ENCODE measurements around the gene ELOB. TPM values are rescaled to one million over a fixed set of nuclear protein-coding genes. Genes with fewer than 3 reads are reported as not detected.

The ELOB gene
- total RNA-seq, 2 donors from 2014 or later = 209 to 336 TPM

DNA sequence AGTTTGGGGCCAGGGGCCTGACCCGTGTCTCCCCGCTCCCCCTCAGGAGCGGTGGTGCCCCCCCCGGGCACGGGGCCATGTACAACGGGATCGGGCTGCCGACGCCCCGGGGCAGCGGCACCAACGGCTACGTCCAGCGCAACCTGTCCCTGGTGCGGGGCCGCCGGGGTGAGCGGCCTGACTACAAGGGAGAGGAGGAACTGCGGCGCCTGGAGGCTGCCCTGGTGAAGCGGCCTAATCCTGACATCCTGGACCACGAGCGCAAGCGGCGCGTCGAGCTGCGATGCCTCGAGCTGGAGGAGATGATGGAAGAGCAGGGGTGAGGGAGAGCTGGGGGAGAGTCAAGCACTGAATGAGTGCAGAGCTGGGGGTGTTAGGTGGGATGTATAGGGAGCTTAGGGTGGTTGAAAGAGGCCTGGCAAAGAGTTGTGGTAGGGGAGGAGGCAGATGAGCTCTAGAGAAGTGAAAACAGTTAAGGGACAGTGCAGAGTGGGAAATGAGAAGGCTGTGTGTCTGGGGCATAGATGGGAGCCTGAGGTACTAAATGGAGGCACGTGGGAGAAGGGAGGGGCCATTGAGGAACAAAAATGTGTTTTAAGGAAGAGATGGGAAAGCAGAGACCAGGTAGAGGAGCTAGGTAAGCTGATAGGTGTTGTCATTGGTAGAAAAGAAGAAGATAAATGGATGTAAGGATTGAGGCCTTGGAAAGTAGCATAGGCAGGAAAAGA lies 20.6 kb downstream of the ELOB start:
- ATAC-seq (no peak), DNase-seq (no peak)
- intact Hi-C loops (cut with DNase I, micrococcal nuclease) = no loop called here

DNA sequence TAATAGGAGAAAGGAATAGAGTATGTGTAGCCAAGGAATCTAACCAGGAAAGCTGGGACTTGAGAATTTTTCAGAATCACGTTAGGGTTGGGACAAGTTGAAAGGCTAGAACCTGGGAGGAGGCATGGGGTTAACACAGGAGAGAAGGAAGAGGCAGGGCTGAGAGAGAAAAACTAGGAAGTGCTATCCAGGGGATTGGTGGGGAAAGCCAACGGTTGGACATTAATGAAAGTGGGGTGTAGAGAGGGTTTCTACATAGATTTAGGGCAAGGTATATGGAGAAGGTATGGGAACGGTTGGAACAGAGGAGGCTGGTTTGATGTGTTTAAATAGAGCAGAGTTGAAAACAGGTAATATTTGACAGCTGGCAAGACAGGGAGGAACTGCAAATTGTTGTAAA lies 21.9 kb downstream of the ELOB start:
- intact Hi-C loops (cut with DNase I, micrococcal nuclease) = no loop called here
- ATAC-seq = no peak

DNA sequence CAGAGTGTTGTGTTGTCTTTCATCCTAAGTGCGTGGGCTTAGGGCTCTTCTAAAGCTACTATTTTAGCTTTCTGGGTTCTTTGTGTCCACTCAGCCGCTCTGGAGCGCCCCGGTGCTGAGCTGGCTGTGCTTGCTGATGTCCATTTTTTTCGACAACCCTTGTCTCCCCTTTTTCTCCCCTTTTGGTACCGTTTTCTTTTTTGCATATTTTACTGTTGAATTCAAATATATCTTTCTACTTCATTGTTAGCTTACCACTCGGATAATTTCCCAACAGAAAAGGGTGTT lies 23.4 kb downstream of the ELOB start:
- intact Hi-C loops (cut with DNase I, micrococcal nuclease) = no loop called here
- DNase-seq = no peak
- no peak for ATAC-seq

More for the DNA sequence above, 21.9 kb downstream of the ELOB start:
- no peak for DNase-seq

DNA sequence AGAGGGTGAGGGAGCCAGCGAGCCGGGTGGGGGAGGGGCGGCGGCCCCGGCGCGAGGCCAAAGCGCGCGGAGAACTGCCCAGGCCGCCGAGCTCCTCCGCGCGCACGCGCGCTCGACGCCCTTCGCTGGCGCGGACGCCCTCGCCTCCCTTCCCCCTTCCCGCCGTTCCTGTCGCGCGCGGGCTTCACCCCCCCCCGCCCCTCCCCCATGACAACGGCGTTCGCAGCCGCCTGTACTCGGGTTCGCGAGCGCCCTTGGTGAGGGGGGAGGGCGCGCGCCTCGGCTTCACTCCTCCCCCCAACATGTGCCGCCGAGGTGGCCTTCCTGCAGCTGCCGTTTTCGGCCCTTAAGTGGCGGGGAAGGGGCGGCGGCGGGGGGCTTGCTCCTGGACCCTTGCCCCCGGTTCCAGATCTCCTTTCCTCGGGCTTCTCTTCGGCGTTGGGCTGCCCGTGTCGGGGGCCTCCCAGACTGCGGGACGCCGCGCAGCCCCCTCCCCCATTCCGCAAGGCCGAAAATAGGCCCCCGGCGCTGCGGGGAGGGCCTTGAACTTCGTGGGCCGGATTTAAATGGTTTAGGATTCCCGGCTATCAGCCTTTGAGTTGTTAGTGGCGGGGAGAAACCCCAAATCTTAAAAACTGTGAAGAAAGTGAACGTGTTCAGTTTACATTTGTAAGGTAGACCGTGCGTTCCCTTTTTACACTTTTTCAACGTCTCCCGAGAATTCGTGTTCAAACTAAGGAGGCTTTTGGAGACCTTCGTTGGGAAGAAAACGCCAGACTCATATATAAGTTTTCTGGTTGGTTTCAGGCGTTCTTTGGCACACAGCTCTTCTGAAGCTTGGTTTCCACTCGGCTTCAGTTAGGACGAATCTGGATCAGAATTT lies 24.0 kb downstream of the ELOB start:
- DNase-seq (peak; percentile 81 to 87), ATAC-seq (peak; percentile 80)
- intact Hi-C loops (cut with DNase I, micrococcal nuclease) = no loop called here

DNA sequence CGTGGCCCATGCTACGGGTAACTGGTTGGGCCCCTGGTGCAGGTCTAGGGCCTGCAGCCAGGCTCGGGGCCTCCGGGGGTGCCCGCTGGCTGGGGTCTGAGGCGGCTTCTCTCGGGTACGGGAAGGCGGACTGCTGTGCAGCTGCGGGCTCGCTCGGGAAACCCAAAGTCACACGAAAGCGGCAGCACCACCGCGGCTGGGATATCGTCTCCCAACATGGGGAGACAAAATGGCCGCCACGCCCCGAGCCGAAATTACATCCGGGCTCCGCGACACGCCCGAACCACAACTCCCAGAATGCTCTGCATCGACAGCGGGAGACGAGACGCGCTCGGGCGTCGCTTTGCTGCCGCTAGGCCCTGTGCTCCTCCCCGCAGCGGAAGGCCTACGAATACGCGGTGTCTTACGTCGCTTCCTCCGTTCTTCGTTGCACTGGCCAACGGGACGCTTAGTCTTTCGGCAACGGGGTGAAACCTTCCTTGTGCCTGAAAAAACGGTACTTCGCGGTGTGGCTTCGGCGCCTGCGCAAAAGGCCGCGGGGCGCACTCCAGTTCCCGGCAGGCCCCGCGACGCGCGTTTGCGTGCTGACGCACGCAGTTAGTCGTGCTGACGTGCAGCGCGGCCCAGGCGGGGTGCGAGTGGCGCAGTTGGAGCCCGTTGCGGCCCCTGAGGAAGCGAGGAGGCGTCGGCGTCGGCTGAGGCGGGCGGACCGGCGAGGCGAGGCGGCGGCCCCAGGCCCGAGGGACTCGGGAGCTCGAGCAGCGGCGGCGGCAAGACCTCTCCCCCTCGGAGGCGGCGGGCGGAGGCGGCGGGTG lies 24.8 kb downstream of the ELOB start, which contains the start of gene SRRM2:
Gene SRRM2 (plus strand): TSS at position 604 of the 815 bp plus-strand sequence. CDS start 3,727 bp downstream, outside the sequence.
- intact Hi-C loops (cut with DNase I, micrococcal nuclease) = no loop called here
- DNase-seq (peak; percentile 94 to 97), ATAC-seq (peak; percentile 90)

DNA sequence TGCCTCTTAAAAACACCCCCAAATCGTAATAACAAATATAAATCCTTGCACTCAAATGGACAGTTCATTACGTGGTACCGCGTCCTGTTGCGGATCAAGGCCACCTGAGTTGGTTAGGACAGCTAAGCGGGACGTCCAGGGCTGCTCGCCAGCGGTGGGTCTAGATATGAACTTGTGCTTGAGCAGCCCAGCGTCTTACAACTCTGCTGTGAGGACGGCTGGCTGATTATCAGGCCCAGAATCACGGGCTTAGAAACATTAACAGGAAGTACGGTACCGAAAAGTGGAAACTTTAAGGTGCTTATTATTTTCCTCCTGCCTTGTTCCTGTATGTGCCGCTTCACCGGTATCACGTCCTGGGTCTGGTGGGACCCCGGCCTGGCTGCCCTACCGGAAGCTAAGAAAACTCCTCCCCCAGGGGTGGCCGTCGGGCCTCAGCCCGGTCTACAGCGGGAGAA lies 25.5 kb downstream of the ELOB start:
- intact Hi-C loops (cut with DNase I, micrococcal nuclease) = no loop called here
- DNase-seq = peak in 1 of 2 donors; percentile 40
- no peak for ATAC-seq

DNA sequence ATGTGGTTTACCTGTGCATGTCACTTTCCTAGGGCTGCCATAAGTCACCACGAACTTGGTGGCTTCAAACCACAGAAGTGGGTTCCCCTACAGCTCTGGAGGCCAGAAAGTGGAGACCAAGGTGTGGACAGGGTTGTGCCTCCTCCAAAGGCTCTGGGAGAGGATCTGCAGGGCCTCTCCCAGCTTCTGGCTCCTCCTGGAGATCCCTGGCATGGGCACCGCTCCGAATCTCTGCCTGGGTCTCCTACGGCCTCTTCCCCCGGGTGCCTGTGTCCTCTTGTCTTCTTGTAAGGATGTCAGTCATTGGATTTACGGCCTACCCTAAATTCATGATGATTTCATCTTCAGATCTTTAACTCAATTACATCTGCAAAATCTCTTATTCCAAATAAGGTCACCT lies 27.1 kb downstream of the ELOB start:
- intact Hi-C loops (cut with DNase I, micrococcal nuclease) = no loop called here
- DNase-seq = no peak
- ATAC-seq = no peak

DNA sequence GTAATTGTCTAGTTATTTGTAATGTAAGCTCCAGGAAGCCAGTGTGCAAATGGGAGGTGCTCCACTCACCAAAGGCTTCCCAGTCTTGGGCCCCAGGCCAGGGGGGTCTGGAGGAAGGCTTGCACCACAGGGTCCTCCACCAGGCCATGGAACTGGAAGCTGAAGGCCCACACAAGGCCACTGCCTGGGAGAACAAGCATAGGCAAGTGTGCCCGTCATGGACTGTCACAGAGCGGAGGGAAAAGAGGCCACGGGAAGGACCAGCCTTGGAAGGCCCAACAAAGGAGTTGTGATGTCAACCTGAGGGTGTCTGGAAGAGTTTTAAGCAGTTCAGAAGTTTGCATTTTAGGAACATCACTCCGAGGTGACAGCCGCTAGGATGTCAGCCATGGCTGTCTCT lies 27.6 kb downstream of the ELOB start:
- ATAC-seq = no peak
- DNase-seq = no peak
- intact Hi-C loops (cut with DNase I, micrococcal nuclease) = no loop called here

DNA sequence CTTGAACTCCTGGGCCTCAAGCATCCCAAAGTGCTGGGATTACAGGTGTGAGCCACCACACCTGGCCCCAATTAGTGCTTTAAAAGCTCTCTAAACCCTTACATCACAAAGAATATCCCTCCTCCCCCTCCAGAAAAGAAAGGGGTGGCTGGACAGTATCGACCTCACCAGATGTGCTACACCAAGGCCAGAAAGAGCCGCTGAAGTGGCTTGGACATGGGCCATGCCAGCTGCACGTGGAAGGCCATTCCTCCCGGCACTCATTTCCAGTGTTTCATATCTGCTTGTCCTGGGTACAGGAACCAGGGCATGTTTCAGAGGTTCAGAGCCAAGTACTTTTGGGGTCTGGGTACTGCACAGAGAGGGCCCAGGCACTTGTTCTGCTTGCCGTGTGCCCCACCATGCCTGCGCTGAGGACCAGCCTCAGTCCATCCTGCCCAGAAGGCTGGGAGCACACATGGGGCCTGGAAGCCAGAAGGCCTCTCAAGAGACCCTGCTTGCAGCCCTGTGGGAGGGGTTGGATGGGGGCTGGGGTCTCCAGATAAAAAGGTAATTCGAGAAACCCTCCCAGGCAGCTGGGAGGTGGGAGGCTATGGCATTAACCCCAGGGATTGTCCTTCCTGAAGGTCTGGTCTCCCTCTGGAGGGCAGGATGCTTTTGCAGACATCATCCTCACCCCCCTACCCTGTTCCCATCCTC lies 28.2 kb downstream of the ELOB start:
- intact Hi-C loops (cut with DNase I, micrococcal nuclease) = no loop called here
- no peak for ATAC-seq
- DNase-seq = no peak

DNA sequence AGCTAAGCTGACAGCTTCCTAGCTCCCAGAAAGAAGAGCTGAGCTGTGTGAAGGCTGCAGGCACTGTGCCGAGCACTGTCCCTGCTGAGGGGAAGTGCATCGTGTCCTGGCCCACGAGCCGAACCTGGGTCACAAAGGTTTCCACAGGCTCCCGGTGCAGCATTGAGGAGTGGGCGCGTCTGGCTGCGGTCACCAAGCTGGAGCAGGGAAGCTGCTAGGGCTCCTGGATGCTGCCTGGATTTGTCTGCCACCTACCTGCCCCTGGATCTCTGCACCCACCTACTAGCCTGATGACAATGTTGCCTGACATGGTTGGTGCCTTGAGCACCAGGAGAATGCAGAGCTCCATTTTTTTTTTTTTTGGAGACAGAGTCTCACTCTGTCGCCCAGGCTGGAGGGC lies 31.1 kb downstream of the ELOB start:
- intact Hi-C loops (cut with DNase I, micrococcal nuclease) = no loop called here
- DNase-seq (no peak), ATAC-seq (no peak)

DNA sequence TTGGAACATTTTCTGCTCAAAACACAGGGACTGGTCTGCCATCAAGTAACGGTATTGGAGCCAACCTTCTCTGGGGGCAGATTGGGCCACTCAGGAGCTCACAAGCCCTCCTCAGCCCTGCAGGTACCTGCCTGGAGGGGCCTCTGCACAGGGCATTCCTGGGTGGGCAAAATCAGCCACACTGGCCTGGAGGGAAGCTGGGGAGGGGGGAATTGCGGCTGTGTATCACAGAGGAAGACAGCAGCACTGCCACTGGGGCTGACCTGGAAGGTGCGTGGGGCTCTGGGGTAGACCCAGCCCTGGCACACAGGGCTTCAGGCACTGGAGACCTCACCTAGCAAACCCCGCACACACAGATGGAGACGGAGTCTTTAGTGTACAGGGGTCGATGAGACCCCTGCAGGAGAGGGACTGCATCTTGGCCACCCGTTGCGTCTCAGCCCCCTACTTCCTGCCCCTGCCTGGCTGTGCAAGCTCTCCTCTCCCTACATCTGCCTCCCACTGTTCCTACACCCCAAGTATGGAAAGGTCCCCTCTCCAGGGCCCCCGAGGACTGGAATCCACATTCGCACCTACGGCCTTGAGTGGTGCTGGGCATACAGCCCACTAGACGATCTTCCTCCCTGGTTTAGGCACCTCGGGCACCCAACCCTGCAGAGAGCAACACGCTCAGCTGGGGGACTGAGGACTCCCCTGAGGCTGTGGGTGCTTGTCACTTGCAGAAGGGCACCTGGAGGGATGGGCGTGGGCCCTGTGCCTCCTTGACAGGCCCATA lies 31.8 kb downstream of the ELOB start:
- intact Hi-C loops (cut with DNase I, micrococcal nuclease) = no loop called here
- DNase-seq (no peak), ATAC-seq (no peak)

DNA sequence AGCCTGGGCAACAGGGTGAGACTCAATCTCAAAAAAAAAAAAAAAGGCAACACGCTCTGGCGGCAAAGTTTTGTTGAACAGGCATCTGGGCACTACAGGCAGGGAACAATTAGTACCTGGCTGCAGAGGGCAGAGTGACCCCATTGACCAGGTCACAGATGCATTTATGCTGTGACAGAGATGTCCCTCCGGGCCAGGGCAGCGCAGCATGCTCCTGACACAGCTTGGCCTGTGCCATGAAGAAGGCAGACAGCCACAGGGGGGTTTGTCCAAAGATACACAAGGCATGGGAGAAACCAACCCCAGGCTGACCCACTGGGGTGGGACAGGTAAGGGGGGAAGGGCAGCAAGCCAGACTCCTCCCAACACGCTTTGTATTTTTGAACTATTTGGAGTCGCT lies 32.4 kb downstream of the ELOB start:
- DNase-seq (no peak), ATAC-seq (no peak)
- intact Hi-C loops (cut with DNase I, micrococcal nuclease) = no loop called here

DNA sequence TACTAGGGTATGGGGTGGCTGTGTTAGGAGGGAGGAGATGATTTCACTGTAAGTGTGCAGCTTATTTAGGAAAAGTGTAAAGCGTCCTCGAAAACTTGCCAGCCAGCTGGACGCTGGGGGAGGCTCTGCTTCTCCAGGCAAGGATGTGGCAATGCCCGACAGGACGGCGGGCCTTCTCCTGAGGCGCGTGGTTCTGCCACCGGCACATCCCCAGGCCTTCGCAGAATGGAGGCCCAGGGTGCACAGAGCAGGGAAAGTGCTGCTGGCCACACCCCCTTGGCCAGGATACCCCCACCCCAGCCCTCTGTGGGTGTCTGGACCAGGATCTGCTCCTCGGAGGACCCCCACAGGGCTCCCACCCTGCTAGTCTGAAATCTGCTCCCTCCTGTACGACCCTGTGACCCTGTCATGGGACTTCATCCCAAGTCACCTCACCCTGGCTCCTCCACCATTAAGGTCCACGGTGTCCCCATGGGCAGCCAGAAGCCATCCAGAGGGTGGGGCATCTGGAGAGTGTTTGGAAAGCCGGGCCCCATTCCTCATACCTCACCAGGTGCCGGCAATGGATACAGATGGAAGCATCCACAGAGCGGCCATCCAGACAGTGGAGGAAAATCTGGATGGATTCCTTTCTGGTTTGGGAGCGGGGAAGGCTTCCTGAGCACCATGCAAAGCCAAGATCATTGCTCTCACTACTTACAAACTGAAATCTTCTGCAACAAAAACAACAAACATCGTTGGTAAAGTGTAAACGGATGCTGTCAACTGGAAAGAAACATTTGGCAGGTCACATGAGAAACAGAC lies 33.9 kb downstream of the ELOB start:
- intact Hi-C loops (cut with DNase I, micrococcal nuclease) = no loop called here
- ATAC-seq = no peak
- DNase-seq = no peak

DNA sequence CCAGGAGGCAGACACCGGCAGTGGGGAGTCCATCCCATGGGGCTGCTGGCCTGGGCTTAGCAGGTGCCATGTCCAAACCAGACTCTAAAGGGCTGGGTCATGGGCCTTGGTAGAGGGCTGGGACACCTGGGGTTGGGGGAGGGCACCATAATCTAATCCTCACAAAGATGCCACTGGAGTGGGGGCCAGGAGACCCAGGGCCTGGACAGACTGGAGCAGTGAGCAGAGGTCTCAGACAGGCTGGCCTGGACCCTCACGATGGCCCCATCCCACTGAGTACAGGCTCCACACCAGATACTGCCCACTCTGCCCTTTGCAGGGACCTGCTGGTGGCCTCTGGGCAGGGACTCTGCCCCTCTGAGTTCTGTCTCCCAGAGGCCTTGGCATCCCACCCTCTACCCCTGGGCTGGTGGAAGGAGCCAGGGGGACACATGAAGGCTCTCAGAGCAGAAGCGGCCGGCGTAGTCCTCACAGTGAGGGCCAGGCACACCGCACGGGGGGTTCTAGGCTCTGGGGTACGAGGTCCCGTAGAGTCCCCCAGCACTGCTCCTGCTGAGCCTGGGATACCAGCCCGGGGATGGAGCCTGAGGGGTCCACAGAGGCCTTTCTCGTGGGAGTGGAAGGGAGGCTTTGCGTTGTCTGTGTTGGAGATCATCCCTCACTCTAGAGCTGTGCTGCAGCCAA lies 34.6 kb downstream of the ELOB start:
- ATAC-seq (no peak), DNase-seq (no peak)

DNA sequence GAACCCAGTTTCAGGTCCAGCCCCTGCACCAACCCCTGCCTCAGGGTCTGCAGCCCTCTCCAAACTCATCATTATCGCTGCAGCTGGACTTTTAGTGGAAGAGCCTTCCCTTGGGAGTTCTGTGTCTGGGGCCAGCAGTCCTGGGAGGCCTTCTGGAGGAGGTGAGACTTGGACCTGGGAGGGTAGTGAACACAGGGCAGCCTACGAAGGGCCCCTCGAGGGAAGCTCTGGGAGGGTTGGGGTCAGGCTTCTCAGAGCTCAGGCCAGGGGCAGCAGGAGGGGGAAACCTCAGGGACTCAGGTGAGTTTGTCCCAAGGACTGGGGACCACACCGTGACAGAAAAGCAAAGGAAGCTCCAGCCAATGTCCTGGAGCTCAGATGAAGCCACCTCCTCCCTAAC lies 35.9 kb downstream of the ELOB start:
- no peak for ATAC-seq
- DNase-seq = no peak
- intact Hi-C loops (cut with DNase I, micrococcal nuclease) = no loop called here

More for the DNA sequence above, 34.6 kb downstream of the ELOB start:
- intact Hi-C loops (cut with DNase I, micrococcal nuclease) = no loop called here

DNA sequence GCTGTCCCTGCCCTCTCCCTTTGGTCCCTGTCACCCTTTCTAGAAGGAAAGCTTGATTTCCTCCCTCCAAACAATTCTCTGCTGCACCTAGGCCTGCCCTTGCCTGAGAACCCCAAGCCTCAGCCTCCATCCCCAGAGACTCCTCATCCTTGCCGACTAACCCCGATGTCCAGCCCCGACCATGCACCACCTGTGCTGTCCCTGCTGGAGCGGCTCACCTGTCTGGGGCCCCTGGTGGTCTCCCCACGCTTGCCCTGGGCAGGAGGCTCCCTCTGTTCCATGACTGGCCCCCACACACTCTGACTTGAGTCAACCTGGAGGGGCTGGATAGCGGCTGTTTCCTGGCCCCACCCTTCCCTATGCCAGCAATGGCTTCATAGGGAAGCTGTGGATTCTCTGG lies 36.6 kb downstream of the ELOB start:
- intact Hi-C loops (cut with DNase I, micrococcal nuclease) = no loop called here
- no peak for ATAC-seq
- DNase-seq = no peak
